LoVo (cell line): ENCODE data around the gene KCNK13.
"Not testable (repeated sequence)": the region's sequence is repeated elsewhere in the genome, so short reads cannot be mapped to it uniquely, and the experiment has no call there.

Experiments used
- DNase-seq: peaks from one replicate; pipeline ENCODE4 v3.0.0-alpha.2; 2016; ENCODE audit warnings: low spot score

Gene KCNK13

DNA sequence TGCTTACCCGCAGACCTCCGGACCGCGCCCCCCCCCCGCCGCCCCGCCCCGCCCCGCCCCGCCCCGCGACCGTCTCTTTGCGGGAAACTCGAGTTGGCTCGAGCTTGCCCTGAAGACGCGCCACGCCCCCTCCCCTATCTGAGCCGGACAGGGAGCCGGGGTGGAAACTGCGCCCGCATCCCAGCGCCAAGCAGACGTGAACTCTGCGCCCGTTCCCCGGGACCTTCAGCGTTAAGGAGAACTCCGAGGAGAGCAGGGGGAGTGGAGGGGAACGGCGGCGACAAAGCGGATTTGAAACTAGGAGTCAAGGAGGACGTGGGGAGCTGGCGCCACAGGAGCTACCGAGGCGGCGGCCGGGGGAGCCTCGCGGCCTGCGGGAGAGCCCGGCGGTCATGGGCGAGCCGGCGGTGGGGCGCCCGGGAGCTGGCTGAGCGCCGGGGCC is at the start of gene KCNK13:
Gene KCNK13, plus strand, starts transcription at position 310 of the 442 bp plus-strand sequence. CDS start 212 bp downstream, outside the sequence.
- DNase-seq = no peak

DNA sequence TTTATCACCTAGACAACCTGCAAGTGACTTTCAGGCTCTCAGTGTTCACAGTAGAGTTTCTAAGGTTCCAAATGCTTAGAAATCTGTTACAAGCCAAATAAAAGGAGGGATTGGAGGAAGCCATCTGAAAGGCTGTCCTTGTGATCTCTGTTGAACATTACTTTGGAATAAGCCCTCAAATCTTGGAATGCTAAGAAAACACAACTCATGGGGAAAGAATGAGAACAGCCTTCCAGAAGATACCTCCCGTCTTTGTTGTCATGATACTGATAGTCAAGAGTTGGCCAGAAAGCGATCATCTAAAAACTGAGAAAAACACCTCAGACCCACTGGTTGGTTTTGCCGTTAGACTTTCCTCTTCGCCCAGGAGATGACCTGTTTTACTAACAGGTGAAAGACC is 44.4 kb upstream of the KCNK13 start:
- no peak for DNase-seq

DNA sequence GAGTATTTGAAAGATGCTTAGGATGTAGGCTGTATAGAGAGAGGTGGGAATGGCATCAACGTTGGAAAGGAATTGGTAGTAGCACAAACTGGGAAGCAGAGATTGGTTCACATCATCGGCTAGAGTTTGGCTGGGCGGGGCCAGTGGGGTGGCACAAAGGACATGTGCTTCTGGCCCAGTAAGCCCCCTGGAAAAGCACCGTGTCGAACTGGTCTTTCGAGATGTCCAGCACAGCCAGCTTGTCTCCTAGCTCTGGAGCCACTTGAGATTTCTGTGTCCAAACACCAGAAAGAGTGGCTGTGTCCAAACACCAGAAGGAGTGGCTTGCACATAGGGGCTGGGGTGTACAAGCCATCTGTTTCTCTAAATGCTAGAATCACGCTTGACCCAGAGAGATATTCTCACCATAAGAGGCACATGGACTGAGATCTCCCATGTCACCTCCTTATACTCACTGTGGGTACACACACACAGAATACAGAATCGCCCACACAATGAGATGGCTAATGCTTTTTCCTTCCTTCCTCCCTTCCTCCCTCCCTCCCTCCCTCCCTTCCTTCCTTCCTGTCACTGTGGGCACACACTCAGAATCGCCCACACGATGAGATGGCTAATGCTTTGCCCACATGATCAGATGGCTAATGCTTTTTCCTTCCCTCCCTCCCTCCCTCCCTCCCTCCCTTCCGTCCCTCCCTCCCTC is 41.8 kb upstream of the KCNK13 start:
- no peak for DNase-seq

GRCh38 chr14:90023176-90023896 is 38.5 kb upstream of the KCNK13 start:
- DNase-seq = no peak

DNA sequence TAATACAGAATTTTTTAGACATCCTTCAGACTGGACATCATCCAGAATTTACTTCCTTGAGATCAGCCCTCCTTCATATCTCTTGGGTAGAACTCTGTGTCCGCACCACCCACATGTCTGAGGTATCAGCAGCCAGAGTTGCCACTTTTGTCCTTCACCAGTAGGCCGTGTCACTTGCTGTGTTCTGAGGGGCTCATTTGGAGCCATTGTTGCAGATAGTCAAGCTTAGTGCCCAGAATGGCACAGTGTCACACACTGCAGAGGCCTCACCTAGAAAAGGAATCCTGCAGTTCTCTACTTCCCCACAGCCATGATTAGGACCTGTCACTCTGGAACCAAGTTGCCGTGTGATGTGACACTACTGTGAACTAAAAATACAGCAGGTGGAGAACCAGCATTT is 36.9 kb upstream of the KCNK13 start:
- no peak for DNase-seq

- DNase-seq = not testable (repeated sequence)
Measured at GRCh38 chr14:90026608-90027007, 35.2 kb upstream of the KCNK13 start.

GRCh38 chr14:90027842-90028241 is 34.0 kb upstream of the KCNK13 start:
- DNase-seq = no peak

DNA sequence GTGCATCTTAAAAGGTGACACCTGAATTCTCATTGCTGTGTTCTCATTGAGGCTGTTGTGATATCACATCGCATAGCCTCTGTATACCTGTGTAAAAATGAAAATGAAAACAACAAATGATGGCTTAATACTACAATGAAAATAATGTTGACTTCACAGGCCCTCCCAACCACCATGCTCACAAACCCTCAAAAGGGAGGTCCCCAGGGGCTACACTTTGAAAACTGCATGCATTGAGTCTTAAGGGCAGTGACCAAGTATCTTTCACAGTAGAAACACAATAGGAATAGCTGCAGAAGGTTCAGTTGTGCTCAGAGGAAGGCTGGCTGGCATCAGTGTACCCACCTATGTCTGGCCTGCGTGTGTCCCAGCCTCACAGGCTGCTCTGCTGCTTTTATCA is 27.6 kb upstream of the KCNK13 start:
- DNase-seq = no peak

DNA sequence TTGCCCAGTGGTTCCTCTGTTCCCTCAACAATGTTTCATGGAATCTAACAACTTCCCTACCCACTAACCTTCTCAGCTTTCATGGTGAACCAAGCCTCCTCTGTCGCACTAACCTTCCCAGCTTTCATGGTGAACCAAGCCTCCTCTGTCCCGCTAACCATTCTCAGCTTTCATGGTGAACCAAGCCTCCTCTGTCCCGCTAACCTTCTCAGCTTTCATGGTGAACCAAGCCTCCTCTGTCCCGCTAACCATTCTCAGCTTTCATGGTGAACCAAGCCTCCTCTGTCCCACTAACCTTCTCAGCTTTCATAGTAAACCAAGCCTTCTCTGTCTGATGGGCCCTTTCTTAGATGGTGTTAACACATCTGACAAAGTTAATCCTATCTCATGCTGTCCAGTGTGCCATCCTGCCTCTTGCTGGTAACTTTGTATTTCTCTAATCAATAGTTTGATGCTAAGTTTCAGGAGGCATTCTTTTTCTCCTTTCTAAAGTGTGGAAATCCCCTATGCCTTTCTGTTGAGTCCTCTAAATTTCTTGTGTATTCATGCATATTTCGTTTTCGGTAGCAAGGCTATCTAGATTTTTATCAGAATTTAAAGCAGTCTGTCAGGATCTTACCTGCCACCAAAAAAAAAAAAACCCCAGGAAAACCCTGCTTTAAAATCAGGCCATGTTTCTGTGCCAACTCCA is 26.8 kb upstream of the KCNK13 start:
- DNase-seq = no peak

DNA sequence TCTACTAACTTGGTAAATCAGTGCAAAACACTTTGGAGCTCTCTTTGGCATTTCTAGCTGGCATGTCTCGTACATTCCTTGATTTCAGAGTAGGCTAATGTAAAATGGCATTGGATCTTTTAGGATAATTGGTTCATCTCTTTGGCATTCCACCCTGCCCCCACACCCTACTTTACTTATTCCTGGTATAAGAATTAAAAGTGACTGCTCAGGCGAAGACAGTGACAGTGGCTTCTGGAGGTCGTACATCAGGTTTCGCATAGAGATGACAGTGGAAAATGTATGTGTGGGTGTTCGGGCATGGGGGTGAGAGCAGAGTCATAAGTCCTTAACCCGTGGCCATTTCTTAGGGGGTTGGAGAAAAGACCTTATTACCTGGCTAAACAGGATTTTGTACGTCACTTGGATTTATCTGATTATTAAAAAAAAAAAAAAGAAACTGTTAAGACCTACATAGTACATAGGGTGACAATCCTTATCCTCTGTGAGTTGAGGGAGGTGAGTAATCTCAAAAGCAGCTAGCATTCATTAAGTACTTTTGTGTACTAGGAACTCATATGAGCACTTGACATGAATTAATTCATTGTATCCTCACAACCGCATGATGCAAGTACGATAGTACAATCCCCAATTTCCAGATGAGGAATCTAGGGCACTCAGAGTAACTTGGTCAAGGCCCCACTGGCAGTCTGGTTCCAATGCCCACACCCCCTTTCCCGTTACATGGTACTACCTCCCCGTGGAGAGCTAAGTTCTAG is 22.4 kb upstream of the KCNK13 start:
- no peak for DNase-seq

GRCh38 chr14:90040411-90040810 is 21.4 kb upstream of the KCNK13 start:
- DNase-seq = no peak

- no peak for DNase-seq
Measured at GRCh38 chr14:90042496-90043252, 19.1 kb upstream of the KCNK13 start.

DNA sequence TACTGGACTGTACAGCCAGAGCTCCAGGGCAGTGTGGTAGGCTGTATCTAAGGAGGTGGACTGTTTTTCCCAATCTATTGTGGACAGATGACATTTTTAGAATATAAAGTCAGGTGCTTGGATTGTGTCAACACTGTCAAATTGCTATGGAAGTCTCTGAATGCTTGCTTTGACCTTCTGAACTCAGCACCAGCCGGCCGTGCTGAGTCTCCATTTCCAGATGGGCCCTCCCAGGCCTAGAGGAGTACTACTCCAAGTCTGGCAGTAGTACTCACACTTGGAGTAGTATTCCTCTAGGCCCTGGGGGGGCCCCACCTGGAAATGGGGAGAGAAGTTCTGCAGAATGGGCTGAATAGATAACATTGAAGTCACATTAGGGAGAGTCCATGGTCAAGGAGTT is 16.2 kb upstream of the KCNK13 start:
- no peak for DNase-seq

GRCh38 chr14:90049390-90049789 is 12.4 kb upstream of the KCNK13 start:
- no peak for DNase-seq

DNA sequence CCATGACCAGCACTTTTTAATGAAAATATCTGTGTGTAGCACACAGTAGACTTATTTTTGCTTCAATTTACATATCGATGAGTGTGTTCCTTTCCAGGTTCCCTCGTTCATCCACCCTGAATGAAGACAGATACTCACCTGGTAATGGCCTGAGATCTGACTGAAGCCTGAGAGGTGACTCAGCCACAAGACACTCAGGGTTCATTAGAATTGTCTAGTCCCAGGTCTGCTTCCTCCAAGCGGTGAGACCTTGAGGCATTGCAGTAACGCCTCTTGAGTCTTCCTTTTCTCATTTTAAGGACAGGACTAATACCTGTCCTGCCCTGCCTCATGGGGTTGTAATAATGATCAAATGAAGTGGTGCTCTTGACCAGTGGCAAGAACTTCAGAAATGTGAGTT is 11.5 kb upstream of the KCNK13 start:
- no peak for DNase-seq

- no peak for DNase-seq
Measured at GRCh38 chr14:90053044-90053443, 8.8 kb upstream of the KCNK13 start.

DNA sequence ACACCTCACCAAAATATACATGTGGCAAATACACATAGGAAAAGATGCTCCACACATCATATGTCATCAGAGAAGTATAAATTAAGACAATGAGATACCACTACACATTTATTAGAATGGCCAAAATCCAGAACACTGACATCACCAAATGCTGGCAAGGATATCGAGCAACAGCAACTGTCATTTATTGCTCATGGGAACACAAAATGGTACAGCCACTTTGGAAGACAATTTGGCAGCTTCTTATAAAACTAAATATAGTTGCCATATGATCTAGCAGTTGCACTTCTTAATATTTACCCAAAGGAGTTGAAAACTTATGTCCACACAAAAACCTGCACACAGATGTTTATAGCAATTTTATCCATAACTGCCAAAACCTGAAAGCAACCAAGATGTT is 7.0 kb upstream of the KCNK13 start:
- no peak for DNase-seq

GRCh38 chr14:90056826-90057225 is 5.0 kb upstream of the KCNK13 start:
- no peak for DNase-seq

DNA sequence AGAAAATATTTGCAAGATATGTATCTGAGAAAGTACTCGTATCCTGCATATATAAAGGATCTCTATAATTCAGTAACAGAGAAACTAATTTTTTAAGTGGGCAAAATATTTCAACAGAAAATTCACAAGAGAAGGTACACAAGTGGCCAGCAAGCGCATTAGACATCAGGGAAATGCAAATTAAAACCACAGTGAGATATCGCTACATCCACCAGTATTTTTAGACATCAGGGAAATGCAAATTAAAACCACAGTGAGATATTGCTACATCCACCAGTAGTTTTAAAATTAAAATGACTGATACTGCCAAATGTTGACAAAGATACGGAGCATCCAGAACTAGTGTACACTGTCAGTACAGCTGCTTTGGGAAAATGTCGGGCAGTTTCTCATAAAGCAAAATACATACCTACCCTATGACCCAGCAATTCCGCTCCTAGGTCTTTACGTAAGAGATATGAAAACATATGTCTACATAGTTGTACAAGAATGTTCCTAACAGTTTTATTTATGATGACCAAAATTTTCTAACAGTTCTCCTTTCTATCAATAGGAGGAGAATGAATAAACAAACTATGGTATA is 2.8 kb upstream of the KCNK13 start:
- no peak for DNase-seq

DNA sequence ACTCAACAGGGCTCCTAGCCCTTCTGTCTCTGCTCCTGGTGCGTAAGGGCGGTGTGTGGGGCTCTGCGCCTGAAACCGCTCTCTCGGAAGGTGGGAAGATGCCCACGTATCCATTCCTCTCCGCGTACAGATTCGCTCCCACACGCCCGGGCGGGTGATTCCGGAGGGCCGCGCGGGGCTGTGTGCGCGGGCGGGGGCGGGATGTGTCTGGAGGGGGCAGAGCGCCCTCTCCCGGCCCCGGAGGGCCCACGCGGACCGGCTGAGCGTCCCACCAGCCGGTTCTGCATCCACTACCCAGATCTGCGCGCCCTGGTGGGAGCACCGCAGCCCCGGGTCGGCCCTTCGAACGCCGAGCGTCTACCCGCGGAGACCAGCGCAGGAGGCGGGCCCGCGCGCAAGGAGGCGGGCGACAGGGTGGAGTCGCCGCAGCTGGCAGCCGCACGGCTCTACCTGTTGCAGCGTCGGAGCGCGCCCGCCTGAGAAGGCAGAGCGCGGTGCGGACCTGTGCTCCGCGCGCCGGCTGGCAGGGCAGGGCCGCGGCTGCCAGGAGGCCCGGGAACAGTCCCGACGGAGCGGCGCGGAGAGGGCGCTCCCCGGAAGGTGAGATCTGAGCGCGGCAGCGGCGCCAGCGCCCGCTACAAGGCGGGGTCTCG is 1.4 kb upstream of the KCNK13 start:
- peak; percentile 42 for DNase-seq
